ENCODE results near the gene GAK.

GAK gene

GRCh38 chr4:803884-804283, 128.2 kb downstream of the GAK start:
- H3K9me3 ChIP-seq (ENCODE audit: control insufficient read depth in 5 of 5, low read length in 5 of 5), result peaks cover 0 to 13% (median 2%) of the 10 kb centered on the region in 5 donors
- H3K36me3 ChIP-seq (ENCODE audit: control insufficient read depth in 5 of 5, insufficient read depth in 5 of 5, low read length in 5 of 5), result no peaks in the 10 kb centered on the region
- H3K4me1 ChIP-seq (ENCODE audit: control insufficient read depth in 5 of 5, insufficient read depth in 5 of 5, low read length in 5 of 5), result no peaks in the 10 kb centered on the region
- H3K27ac ChIP-seq (ENCODE audit: low read depth, low read length), result no peak overlapping the region
- H3K9ac ChIP-seq (ENCODE audit: low read length in 5 of 5), result no peak overlapping the region
- peaks cover 0 to 8% (median 4%) of the 10 kb centered on the region in 5 donors for H3K27me3 ChIP-seq (ENCODE audit: control insufficient read depth in 5 of 5, insufficient read depth in 4 of 5, low read length in 5 of 5)
- H3K4me3 ChIP-seq (ENCODE audit: low read depth in 1 of 5, low read length in 5 of 5), result no peak overlapping the region

GRCh38 chr4:801436-802124, 130.5 kb downstream of the GAK start:
- peaks cover 0 to 9% (median 6%) of the 10 kb centered on the region in 5 donors for H3K27me3 ChIP-seq (ENCODE audit: control insufficient read depth in 5 of 5, insufficient read depth in 4 of 5, low read length in 5 of 5)
- H3K9me3 ChIP-seq (ENCODE audit: control insufficient read depth in 5 of 5, low read length in 5 of 5), result peaks cover 0 to 13% (median 2%) of the 10 kb centered on the region in 5 donors
- H3K9ac ChIP-seq (ENCODE audit: low read length in 5 of 5), result no peak overlapping the region
- H3K4me1 ChIP-seq (ENCODE audit: control insufficient read depth in 5 of 5, insufficient read depth in 5 of 5, low read length in 5 of 5), result no peaks in the 10 kb centered on the region
- H3K36me3 ChIP-seq (ENCODE audit: control insufficient read depth in 5 of 5, insufficient read depth in 5 of 5, low read length in 5 of 5), result no peaks in the 10 kb centered on the region
- H3K4me3 ChIP-seq (ENCODE audit: low read depth in 1 of 5, low read length in 5 of 5), result no peak overlapping the region
- no peak overlapping the region for H3K27ac ChIP-seq (ENCODE audit: low read depth, low read length)

Data from subcutaneous abdominal adipose tissue (tissue), 5 donors.